Lower leg skin (tissue), 4 donors: ENCODE results near the gene BIRC5. TPM values are rescaled to one million over a fixed set of nuclear protein-coding genes. Genes with fewer than 3 reads are reported as not detected.

Experiments used
- DNase-seq, 2 donors: peaks; one replicate each; pipeline ENCODE4 v3.0.0-alpha.2; 2019; ENCODE audit warnings: low spot score in 2 of 2
- H3K4me3 ChIP-seq: fragments of 200-600 bp; sonication (generic); 2 replicates; pipeline ENCODE4 v1.5.1; 2017; ENCODE audit warnings: mild to moderate bottlenecking, low read depth; ENCODE audit not compliant: poor library complexity, severe bottlenecking
- POLR2A ChIP-seq, 2 donors: fragments of 450-650 bp; IDR thresholded peaks; one replicate each; pipeline ENCODE4 v1.6.1; 2016 to 2017; ENCODE audit warnings: antibody characterized with exemption in 2 of 2, mild to moderate bottlenecking in 1 of 2, moderate library complexity in 1 of 2
- WGBS, 2 donors: methylation state at CpG; one replicate each; pipeline ENCODE4 v1.1.5; 2018; 5-methylcytosine and 5-hydroxymethylcytosine counted together
- intact Hi-C: fragments of 100-400 bp; cut with DNase I; formaldehyde crosslinking; loops from one replicate; pipeline ENCODE4 v1.15.0; 2023; ENCODE audit warnings: low total_unique reads
- total RNA-seq, 4 donors: library from RNA; depleted of rRNA; stranded (reverse); fragments of >200 nt; gene quantifications; one replicate each; pipeline ENCODE4 v1.1.0, GENCODE V29; 2016
- TF ChIP-seq, protein P1 (sequence below), 3 donors: fragments of 450-650 bp; IDR thresholded peaks; one replicate each; pipeline ENCODE4 v1.5.1; 2016; ENCODE audit warnings: antibody characterized with exemption in 3 of 3, mild to moderate bottlenecking in 3 of 3, moderate library complexity in 2 of 3

The BIRC5 gene
- total RNA-seq, 4 donors from 2014 or later, result 1.8 to 6.7 (median 3.9) TPM

DNA sequence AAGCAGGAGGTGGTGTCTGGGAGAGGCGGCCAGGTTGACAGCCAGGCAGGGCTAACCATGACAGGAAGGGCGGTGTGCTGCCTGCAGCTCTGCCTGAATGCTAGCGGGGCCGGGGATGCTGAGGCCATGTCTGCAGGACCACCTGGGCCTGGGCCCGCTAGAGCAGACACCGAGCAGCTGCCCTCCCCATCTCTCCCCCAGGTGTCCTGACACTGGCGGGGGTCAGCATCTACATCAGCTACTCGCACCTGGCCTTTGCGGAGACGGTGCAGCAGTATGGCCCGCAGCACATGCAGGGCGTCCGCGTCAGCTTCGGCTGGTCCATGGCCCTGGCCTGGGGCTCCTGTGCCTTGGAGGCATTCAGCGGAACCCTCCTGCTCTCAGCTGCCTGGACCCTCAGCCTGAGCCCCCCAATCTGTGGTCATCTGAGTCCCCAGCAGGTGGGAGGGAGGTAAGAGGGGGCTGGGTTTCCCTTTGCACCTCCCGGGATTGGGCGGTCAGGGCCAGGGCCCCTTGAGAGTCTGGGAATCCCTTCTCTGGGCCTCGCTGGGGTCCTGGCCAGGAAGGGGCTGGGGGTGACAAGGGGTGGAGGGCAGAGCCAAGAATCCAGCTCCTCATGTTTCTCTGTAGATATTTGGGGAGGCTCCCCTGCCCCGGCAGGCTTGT lies 24.9 kb downstream of the BIRC5 start:
- TF ChIP-seq POLR2A (IDR thresholded peaks at IDR 0.05), result no peak
- TF ChIP-seq, protein P1, sequence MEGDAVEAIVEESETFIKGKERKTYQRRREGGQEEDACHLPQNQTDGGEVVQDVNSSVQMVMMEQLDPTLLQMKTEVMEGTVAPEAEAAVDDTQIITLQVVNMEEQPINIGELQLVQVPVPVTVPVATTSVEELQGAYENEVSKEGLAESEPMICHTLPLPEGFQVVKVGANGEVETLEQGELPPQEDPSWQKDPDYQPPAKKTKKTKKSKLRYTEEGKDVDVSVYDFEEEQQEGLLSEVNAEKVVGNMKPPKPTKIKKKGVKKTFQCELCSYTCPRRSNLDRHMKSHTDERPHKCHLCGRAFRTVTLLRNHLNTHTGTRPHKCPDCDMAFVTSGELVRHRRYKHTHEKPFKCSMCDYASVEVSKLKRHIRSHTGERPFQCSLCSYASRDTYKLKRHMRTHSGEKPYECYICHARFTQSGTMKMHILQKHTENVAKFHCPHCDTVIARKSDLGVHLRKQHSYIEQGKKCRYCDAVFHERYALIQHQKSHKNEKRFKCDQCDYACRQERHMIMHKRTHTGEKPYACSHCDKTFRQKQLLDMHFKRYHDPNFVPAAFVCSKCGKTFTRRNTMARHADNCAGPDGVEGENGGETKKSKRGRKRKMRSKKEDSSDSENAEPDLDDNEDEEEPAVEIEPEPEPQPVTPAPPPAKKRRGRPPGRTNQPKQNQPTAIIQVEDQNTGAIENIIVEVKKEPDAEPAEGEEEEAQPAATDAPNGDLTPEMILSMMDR (IDR thresholded peaks at IDR 0.05), result no peak
- DNase-seq, result no peak
- WGBS, 2 donors, result 76 to 86% methylated on average over 5 to 20 of the region's 20 CpGs
- H3K4me3 ChIP-seq, result no peak overlapping the region
- intact Hi-C loops, result no loop called here

DNA sequence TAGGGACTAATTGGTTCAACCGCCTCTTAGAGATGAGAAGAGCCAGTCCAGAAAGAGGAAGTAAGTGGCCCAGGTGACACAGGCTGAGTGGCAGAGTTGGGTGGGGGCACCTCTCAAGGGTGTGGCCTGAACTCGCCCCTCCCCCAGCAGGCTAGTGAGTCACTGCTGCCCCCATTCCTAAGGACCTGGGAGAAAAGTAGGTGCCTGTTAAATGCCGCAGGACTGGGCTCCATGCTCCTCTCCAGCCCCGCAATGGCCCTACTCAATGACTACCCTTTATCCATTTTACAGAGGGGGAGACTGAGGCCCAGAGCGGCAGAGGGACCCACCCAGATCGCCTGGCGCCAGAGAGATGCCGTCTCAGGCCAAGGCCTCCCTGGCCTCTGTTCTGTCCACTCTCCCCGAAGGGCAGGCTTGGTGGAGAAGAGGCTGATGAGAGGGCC lies 25.5 kb downstream of the BIRC5 start:
- no peak for DNase-seq
- intact Hi-C loops, result no loop called here
- WGBS, 2 donors, result 86 to 88% methylated on average over 9 of the region's 9 CpGs
- no peak overlapping the region for H3K4me3 ChIP-seq
- TF ChIP-seq, protein P1 (IDR thresholded peaks at IDR 0.05), result no peak
- no peak for TF ChIP-seq POLR2A (IDR thresholded peaks at IDR 0.05)

DNA sequence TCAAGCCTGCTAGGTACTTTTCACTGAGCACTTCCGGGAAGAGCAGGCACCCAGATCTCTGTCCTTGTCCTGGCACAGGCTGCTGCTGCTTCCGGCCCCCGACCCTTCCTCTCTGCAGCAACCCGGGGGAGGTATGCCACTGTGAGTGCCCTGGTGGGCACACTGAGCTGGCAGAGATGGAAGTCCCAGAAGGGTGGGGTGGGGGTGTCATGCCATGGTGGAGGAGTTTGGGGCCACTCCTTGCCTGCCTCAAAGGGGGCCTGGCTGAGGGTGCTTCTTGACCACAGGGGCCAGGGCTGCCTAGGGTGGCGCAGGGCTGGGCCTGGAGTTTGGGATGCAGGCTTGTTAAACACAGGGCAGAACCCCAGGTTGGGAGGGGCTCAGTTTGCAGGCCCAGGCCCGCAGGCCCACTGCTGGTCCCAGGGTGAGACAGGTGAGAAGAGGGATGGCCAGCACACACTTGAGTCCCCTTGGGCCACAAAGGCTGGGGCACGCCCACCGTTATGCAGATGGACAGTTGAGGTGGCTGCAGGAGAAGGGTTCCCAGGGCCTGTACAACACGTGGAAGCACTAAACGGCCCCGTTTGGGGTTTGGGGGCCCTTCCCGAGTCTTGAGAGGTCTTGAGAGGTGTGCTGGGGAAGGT lies 26.1 kb downstream of the BIRC5 start:
- no peak for DNase-seq
- 66 to 82% methylated on average over 11 to 12 of the region's 12 CpGs for WGBS, 2 donors
- no peak overlapping the region for H3K4me3 ChIP-seq
- intact Hi-C loops, result no loop called here
- no peak for TF ChIP-seq POLR2A (IDR thresholded peaks at IDR 0.05)
- TF ChIP-seq, protein P1 (IDR thresholded peaks at IDR 0.05), result no peak

DNA sequence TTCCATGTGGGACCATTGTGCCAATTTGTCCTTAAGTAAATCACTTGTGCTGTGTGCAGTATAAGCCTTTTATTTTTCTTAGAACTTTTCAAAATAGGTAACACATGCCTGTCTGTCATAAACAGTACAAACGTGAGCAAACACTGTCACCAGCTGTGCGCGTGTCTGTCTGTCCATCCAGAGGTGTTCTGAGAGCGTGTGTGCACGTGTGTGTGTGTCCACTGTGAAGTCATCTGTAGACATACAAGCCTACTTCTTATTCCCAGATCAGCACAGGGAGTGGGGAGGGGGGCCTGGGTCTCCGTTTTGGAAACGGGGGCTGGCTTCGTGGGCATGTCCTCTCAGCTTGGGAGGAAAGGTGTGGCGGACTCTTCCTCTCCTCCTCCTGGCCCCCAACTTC lies 26.8 kb downstream of the BIRC5 start:
- no peak for DNase-seq
- TF ChIP-seq POLR2A (IDR thresholded peaks at IDR 0.05), result no peak
- TF ChIP-seq, protein P1 (IDR thresholded peaks at IDR 0.05), result no peak
- intact Hi-C loops, result no loop called here
- WGBS, 2 donors, result 74 to 76% methylated on average over 9 of the region's 9 CpGs
- no peak overlapping the region for H3K4me3 ChIP-seq

DNA sequence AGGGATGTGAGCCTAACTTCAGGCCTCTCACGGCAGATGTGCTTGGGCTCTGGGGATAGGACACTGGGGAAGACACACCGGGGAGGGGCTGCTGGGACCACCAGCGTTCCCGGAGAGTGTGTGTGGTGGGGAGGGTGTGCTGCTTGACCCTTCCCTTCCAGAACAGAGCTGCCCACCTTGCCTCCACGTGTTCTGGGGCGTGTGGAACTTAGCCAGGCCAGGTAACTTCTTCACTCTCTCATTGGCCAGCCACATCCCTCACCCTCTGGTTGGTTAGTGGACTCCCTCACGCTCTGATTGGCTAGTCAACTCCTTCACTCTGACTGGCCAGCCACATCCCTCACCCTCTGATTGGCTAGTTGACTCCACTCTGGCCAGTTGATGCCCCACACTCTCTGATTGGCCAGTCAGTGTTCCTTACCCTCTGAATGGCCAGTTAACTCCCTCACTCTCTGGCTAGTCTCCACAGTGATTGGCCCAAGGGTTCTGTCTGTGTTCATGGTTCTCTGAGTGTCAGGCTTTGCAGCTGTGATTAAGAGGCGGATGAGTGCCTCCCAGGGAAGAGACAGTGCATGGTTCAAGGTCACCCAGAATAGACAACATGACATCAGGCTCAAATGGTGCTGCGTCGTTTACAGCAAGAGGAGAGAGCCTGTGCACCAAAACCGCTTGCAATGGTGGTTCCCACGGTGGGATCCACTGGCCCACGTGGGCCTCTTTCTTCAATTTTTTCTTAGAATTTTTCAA lies 27.4 kb downstream of the BIRC5 start:
- no peak for TF ChIP-seq POLR2A (IDR thresholded peaks at IDR 0.05)
- TF ChIP-seq, protein P1 (IDR thresholded peaks at IDR 0.05), result peak in 1 of 3 donors; percentile 81
- WGBS, 2 donors, result 87 to 91% methylated on average over 10 to 11 of the region's 13 CpGs
- H3K4me3 ChIP-seq, result no peak overlapping the region
- no peak for DNase-seq
- intact Hi-C loops, result no loop called here
